Measurements from ENCODE around the gene NET1. TPM values are rescaled to one million over a fixed set of nuclear protein-coding genes. Genes with fewer than 3 reads are reported as not detected.

Gene NET1
- total and polyA plus RNA-seq, 2 donors (not counting 3 experiments of a cell fraction or from before 2014, with no cell fraction given): 14.4 to 46.3 TPM

DNA sequence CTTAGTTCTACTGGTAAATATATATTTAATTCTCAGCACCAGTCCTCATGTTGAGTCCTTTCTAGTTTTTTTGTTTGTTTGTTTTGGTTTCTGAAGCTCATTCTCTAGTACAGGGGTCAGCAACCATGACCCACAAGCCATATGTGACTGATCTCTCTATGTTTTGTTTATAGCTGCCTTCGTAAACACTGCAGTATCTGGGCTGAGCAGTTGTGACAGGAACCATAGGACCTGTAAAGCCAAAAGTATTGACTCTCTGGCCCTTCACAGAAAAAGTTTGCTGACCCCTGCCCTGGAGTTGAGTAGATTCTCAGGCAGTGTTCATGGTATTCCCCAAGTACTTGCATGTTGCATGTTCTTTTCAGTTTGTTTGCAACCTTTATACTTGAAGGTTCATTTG lies 20.8 kb downstream of the NET1 start:
- ChIA-PET CTCF (interaction anchor here (0.8 to 5.8 kb wide), 14 partner anchors 9 to 618 kb away, joined by 3 to 97 read pairs (median 8); partner anchors contain the start of gene AKR1E2), POLR2A (no interaction called here)
- Histone ChIP-seq H3K9me1 (replicated peaks; ENCODE audit: control insufficient read depth, extremely low read depth, insufficient read depth, low read length) (no peaks in the 10 kb centered on the region), H3K4me2 (ENCODE audit: insufficient read depth, low read length) (no peak overlapping the region), H4K20me1 (replicated peaks; ENCODE audit: control insufficient read depth, extremely low read depth, insufficient read depth, low read length) (no peaks in the 10 kb centered on the region), H3K4me3 (replicated peaks in 1 of 3; ENCODE audit: insufficient read depth in 1 of 3, low read depth in 1 of 3, low read length in 3 of 3) (no peak overlapping the region), H3K27ac (ENCODE audit: insufficient read depth, low read depth, low read length) (no peak overlapping the region), H3K9ac (replicated peaks; ENCODE audit: extremely low read depth, insufficient read depth, low read length) (no peak overlapping the region), H3K4me1 (ENCODE audit: control insufficient read depth, extremely low read depth, insufficient read depth, low read length) (no peaks in the 10 kb centered on the region), H2AFZ (ENCODE audit: low read depth, low read length) (no peak overlapping the region), H3K9me3 (replicated peaks; ENCODE audit: control insufficient read depth, insufficient read depth, low read length) (no peaks in the 10 kb centered on the region), H3K27me3 (ENCODE audit: control insufficient read depth in 2 of 2, insufficient read depth in 2 of 2, low read length in 2 of 2) (no peaks in the 10 kb centered on the region), H3K79me2 (ENCODE audit: control insufficient read depth, insufficient read depth, low read length) (peaks cover 30% of the 10 kb centered on the region), H3K36me3 (ENCODE audit: control insufficient read depth in 2 of 2, extremely low read depth in 1 of 2, insufficient read depth in 2 of 2, low read length in 2 of 2) (no peaks in the 10 kb centered on the region)
- FAIRE-seq (no peak), DNase-seq (ENCODE audit: low read depth, low spot score) (no peak)
- no TSS peak for BruUV-seq (replicated peaks)
- TF ChIP-seq GATA2 (IDR thresholded peaks at IDR 0.05; ENCODE audit: insufficient read depth, insufficient read length, low read depth, low read length): no peak
- TF ChIP-seq, protein P1, sequence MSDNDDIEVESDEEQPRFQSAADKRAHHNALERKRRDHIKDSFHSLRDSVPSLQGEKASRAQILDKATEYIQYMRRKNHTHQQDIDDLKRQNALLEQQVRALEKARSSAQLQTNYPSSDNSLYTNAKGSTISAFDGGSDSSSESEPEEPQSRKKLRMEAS (IDR thresholded peaks at IDR 0.05; ENCODE audit: insufficient read depth, insufficient read length): no peak
- no peak for TF ChIP-seq POLR2AphosphoS5 (IDR thresholded peaks at IDR 0.05; ENCODE audit: insufficient read depth, low read depth, low read length)
- dilution Hi-C loops (cut with MboI; ENCODE audit: extremely low pct_ligation_motif_present, low sequenced_read_pairs) (no loop called here), intact Hi-C loops (cut with micrococcal nuclease) (no loop called here)

DNA sequence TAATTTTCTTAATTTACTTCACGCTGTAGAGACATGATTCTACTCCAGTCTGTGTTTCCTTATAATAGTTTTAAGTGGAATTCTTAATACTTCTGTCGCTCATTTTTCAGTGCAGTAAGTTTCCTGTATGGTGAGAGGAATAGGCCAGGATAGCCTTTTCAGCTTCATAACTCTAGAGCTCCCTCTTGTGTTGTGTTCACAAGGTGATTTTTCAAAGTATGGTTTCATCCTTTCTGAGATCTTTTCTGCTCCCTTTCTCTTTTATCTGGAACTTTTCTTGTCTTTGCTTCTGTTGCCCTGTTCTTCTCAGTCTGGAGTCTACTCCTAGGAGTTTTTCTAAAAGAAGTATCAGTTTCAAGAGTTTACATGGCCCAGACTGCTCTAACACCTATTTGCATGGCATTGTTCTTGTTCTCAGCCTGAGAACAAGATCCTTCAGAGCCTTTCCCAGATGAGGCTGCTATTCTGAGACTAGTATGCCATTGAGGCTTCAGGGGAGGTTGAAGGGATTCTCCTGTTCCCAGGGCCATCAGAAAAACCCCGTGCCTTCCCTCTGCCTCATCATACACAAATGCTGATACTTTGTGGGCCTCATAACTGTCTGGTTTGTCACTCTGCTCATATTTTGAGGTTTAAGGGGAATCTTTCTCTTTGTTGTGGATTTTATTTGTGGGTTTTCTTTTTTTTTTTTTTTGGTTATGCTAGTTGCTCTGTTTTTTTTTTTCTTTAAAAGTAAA lies 21.8 kb downstream of the NET1 start:
- Histone ChIP-seq H3K4me3 (replicated peaks in 1 of 3; ENCODE audit: insufficient read depth in 1 of 3, low read depth in 1 of 3, low read length in 3 of 3) (no peak overlapping the region), H3K9ac (replicated peaks; ENCODE audit: extremely low read depth, insufficient read depth, low read length) (peak overlapping the region; percentile 8), H3K27me3 (ENCODE audit: control insufficient read depth in 2 of 2, insufficient read depth in 2 of 2, low read length in 2 of 2) (no peaks in the 10 kb centered on the region), H3K27ac (ENCODE audit: insufficient read depth, low read depth, low read length) (no peak overlapping the region), H3K4me2 (ENCODE audit: insufficient read depth, low read length) (peak overlapping the region; percentile 16), H3K4me1 (ENCODE audit: control insufficient read depth, extremely low read depth, insufficient read depth, low read length) (no peaks in the 10 kb centered on the region), H3K36me3 (ENCODE audit: control insufficient read depth in 2 of 2, extremely low read depth in 1 of 2, insufficient read depth in 2 of 2, low read length in 2 of 2) (no peaks in the 10 kb centered on the region), H3K9me1 (replicated peaks; ENCODE audit: control insufficient read depth, extremely low read depth, insufficient read depth, low read length) (no peaks in the 10 kb centered on the region), H4K20me1 (replicated peaks; ENCODE audit: control insufficient read depth, extremely low read depth, insufficient read depth, low read length) (no peaks in the 10 kb centered on the region), H3K79me2 (ENCODE audit: control insufficient read depth, insufficient read depth, low read length) (peaks cover 30% of the 10 kb centered on the region), H3K9me3 (replicated peaks; ENCODE audit: control insufficient read depth, insufficient read depth, low read length) (no peaks in the 10 kb centered on the region), H2AFZ (ENCODE audit: low read depth, low read length) (peak overlapping the region; percentile 54)
- dilution Hi-C loops (cut with MboI; ENCODE audit: extremely low pct_ligation_motif_present, low sequenced_read_pairs): no loop called here
- TF ChIP-seq, protein P2, sequence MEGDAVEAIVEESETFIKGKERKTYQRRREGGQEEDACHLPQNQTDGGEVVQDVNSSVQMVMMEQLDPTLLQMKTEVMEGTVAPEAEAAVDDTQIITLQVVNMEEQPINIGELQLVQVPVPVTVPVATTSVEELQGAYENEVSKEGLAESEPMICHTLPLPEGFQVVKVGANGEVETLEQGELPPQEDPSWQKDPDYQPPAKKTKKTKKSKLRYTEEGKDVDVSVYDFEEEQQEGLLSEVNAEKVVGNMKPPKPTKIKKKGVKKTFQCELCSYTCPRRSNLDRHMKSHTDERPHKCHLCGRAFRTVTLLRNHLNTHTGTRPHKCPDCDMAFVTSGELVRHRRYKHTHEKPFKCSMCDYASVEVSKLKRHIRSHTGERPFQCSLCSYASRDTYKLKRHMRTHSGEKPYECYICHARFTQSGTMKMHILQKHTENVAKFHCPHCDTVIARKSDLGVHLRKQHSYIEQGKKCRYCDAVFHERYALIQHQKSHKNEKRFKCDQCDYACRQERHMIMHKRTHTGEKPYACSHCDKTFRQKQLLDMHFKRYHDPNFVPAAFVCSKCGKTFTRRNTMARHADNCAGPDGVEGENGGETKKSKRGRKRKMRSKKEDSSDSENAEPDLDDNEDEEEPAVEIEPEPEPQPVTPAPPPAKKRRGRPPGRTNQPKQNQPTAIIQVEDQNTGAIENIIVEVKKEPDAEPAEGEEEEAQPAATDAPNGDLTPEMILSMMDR (IDR thresholded peaks at IDR 0.05; ENCODE audit: extremely low read depth in 1 of 2, insufficient read depth in 1 of 2, low read depth in 1 of 2, low read length in 2 of 2): peak; percentile 42 to 50
- TF ChIP-seq, protein P1 (IDR thresholded peaks at IDR 0.05; ENCODE audit: insufficient read depth, insufficient read length): no peak
- DNase-seq (ENCODE audit: low read depth, low spot score) (peak; percentile 67), FAIRE-seq (peak; percentile 67)
- BruUV-seq (replicated peaks): no TSS peak
- CTCF ChIA-PET: interaction anchor here (0.6 to 5.8 kb wide), 28 partner anchors 8 to 689 kb away, joined by 3 to 97 read pairs (median 6); partner anchors contain the start of gene AKR1E2
- intact Hi-C loops (cut with micrococcal nuclease): loop anchor here (1.0 to 2.0 kb wide), 4 partner anchors 49 to 619 kb away; partner anchors contain the start of gene AKR1C3
- POLR2A ChIA-PET: no interaction called here
